Loucy (cell line): ENCODE measurements around the gene ARVCF.

Source experiments
- CTCF ChIP-seq: fragments of 200-600 bp; sonication (generic); conservative IDR thresholded peaks from 2 replicates; pipeline ENCODE4 v1.5.1; 2014; ENCODE audit warnings: mild to moderate bottlenecking, antibody characterized with exemption, low read length
- EZH2phosphoT487 ChIP-seq: fragments of 200-600 bp; IDR thresholded peaks from 2 replicates; pipeline ENCODE4 v1.6.1; 2018; ENCODE audit warnings: antibody characterized with exemption, mild to moderate bottlenecking, moderate library complexity, borderline replicate concordance

DNA sequence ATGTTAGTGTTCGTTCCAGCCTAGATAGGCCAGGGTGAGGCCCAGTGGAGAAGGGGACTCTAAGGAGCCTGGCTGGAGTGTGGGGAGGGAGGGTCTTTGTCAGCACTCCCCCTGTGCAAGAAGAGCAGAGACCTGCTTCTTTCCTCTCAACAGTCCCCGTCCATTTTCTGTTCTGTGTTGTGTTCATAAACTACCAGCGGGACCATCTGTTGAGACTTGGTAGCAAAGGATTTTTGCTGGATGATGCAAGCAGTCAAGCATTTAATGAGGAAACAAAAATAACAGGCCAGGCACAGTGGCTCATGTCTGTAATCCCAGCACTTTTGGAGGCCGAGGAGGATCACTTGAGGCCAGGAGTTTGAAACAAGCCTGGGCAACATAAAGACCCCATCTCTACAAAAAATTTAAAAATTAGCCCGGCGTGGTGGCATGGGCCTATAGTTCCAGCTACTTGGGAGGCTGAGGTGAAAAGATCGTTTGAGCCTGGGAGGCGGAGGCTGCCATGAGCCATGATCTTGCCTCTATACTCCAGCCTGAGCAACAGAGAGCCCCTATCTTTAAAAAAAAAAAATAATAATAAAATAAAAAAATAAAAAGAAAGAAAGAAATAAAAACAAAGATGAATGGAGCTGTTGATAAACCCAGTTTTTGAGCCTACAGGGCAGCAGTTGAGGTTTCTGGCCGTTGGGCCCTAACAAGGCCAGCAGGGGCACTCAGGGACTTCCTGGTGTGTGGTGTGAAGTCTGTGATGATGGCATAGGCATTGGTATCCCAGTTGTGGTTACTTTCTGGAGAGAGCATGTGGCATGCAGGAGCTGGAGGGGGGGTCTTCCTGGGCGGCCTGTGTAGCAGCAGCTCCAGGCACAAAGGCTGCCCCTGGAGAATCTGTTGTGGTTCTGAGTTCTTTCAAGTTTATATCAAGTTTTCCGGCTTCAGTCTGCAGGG, 73.3 kb downstream of the ARVCF start:
- TF ChIP-seq CTCF (peak; percentile 35), EZH2phosphoT487 (no peak)
